Measurements from ENCODE around the gene RFX4.

GRCh38 chr12:106729611-106730010 is 146.8 kb downstream of the RFX4 start:
- no peak for TF ChIP-seq NR3C1 (IDR thresholded peaks at IDR 0.05)
- TF ChIP-seq USF2 (IDR thresholded peaks at IDR 0.05), result no peak
- no peak for TF ChIP-seq BHLHE40 (IDR thresholded peaks at IDR 0.05; ENCODE audit: low read depth, low read length)
- no peak for TF ChIP-seq RCOR1 (IDR thresholded peaks at IDR 0.05; ENCODE audit: low read depth, low read length)
- TF ChIP-seq CTCF (IDR thresholded peaks at IDR 0.05), result no peak
- no peak for TF ChIP-seq POLR2A (IDR thresholded peaks at IDR 0.05; ENCODE audit: low read length)
- no peak for TF ChIP-seq PHF8 (IDR thresholded peaks at IDR 0.05; ENCODE audit: borderline replicate concordance, low read depth)
- TF ChIP-seq REST (IDR thresholded peaks at IDR 0.05), result no peak

Measured in A549 (cell line).